Amniotic epithelial cell (primary cell): ENCODE data around the gene ANXA3.

Experiments
- DNase-seq: peaks from one replicate; pipeline ENCODE4 v3.0.0-alpha.2; 2010; ENCODE audit warnings: low read depth

Gene ANXA3

GRCh38 chr4:78644744-78645330 lies 93.3 kb downstream of the ANXA3 start:
- DNase-seq, result peak; percentile 87

GRCh38 chr4:78645853-78646757 lies 94.5 kb downstream of the ANXA3 start:
- peak; percentile 97 for DNase-seq

- DNase-seq, result no peak
Observed at GRCh38 chr4:78647272-78647671, 95.7 kb downstream of the ANXA3 start.

GRCh38 chr4:78648640-78649363 lies 97.2 kb downstream of the ANXA3 start:
- DNase-seq, result no peak

GRCh38 chr4:78650106-78651024 lies 98.8 kb downstream of the ANXA3 start:
- peak; percentile 98 for DNase-seq

GRCh38 chr4:78651250-78651860 lies 99.8 kb downstream of the ANXA3 start:
- no peak for DNase-seq

GRCh38 chr4:78652282-78652876 lies 100.8 kb downstream of the ANXA3 start:
- no peak for DNase-seq

GRCh38 chr4:78653655-78654054 lies 102.1 kb downstream of the ANXA3 start:
- peak; percentile 69 for DNase-seq

- DNase-seq, result no peak
Observed at GRCh38 chr4:78654807-78655206, 103.2 kb downstream of the ANXA3 start.

- DNase-seq, result no peak
Observed at GRCh38 chr4:78656968-78657445, 105.4 kb downstream of the ANXA3 start.

- peak; percentile 47 for DNase-seq
Observed at GRCh38 chr4:78659264-78659663, 107.7 kb downstream of the ANXA3 start.

GRCh38 chr4:78659665-78660064 lies 108.1 kb downstream of the ANXA3 start:
- DNase-seq, result no peak
